Heart left ventricle (tissue), 13 donors: ENCODE results near the gene DOCK8.

Experiments
- CTCF ChIP-seq, 12 donors: fragments of 200-600 bp; sonication (generic) in 4 of 12; IDR thresholded peaks; one replicate each; pipeline versions ENCODE4 v1.5.0 to v1.8.0; 2018 to 2022; ENCODE audit warnings: antibody characterized with exemption in 12 of 12, mild to moderate bottlenecking in 5 of 12
- POLR2A ChIP-seq, 2 donors: fragments of 450-650 bp; IDR thresholded peaks; one replicate each; pipeline ENCODE4 v1.6.1; 2017; ENCODE audit warnings: antibody characterized with exemption in 2 of 2, mild to moderate bottlenecking in 2 of 2, moderate library complexity in 2 of 2
- donor health status: ischemic (EF 13 %, LVEDD 7.1; RV severe dilation, severe dysfunction).
- donor health status: DM: no; HTN: yes; CAD: no.
- donor health status: DM: no; HTN: no; CAD: no.
- donor health status: ischemic (EF 25% LVEDD 6.9; RV normal size, moderate dysfunction).
- donor health status: ischemic (EF 25% LVEDD 5.7; RV mildly dilated, moderate dysfunction).
- donor health status: ischemic (EF 35%, LVEDD 5.7; RV mildly dilated, moderate dysfunction).
- donor health status: nonischemic (EF 11% LVEDD 7.7; RV severe dilation, severe dysfunction).
- donor health status: DM: yes; HTN: yes; CAD: no.
- donor health status: PGD.
- donor health status: ischemic (EF 29% LVEDD 5.4; RV normal size, mild dysfunction).
- donor health status: nonischemic (EF 23%, LVEDD 6.1; RV moderate dilation, normal function).

- TF ChIP-seq CTCF (IDR thresholded peaks at IDR 0.05) (no peak), POLR2A (IDR thresholded peaks at IDR 0.05) (no peak)
Observed at GRCh38 chr9:462121-462520, 247.5 kb downstream of the DOCK8 start.
